Sigmoid colon (tissue), 4 donors: ENCODE results near the gene NPPA.

Source experiments
- CTCF ChIP-seq, 4 experiments: fragments of 450-650 bp in 3 of 4; fragments of 200-600 bp in 1 of 4; IDR thresholded peaks; one replicate each; pipeline ENCODE4 v1.5.1; 2016 to 2019; ENCODE audit warnings: antibody characterized with exemption in 4 of 4, mild to moderate bottlenecking in 3 of 4, moderate library complexity in 2 of 4
- POLR2A ChIP-seq, 2 donors: fragments of 450-650 bp; IDR thresholded peaks; one replicate each; pipeline ENCODE4 v1.6.1; 2016; ENCODE audit warnings: antibody characterized with exemption in 2 of 2, mild to moderate bottlenecking in 2 of 2, moderate library complexity in 2 of 2
- POLR2AphosphoS5 ChIP-seq, 4 donors: sonication (generic); formaldehyde crosslinking; IDR thresholded peaks; one replicate each; pipeline ENCODE4 v1.6.1; 2017; ENCODE audit warnings: antibody characterized with exemption in 4 of 4

DNA sequence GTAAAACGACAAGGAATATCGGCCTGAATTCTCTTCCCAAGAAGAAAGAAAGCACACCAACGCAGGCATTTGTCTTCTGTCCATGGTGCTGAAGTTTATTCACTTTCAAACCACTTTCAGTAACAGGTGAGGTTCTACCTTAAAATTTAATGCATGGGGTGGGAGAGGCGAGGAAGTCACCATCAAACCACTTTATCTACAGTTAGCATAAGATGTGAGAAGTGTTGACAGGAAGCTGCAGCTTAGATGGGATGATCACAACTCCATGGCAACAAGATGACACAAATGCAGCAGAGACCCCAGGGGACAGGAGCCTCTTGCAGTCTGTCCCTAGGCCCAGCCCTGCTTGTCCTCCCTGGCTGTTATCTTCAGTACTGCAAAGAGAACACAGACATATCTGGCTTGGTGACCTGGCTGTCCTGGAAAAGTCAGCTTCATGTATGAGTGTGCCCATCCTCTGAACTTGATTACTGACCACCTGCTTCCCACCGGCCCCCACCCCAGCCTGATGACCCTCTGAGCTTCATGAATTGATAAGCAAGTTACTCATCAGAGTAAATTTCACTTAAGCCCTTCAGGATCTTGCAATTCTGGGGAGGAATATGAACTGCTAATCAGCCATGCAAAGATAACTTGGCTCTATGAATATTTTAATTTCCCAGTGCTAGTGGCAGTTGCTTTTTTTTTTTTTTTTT, 1.8 kb downstream of the NPPA start:
- no peak for TF ChIP-seq CTCF (IDR thresholded peaks at IDR 0.05)
- no peak for TF ChIP-seq POLR2AphosphoS5 (IDR thresholded peaks at IDR 0.05)
- no peak for TF ChIP-seq POLR2A (IDR thresholded peaks at IDR 0.05)
